Measurements from ENCODE around the gene ZNF431. TPM values are rescaled to one million over a fixed set of nuclear protein-coding genes. Genes with fewer than 3 reads are reported as not detected.
"Not testable (repeated sequence)": the region's sequence is repeated elsewhere in the genome, so short reads cannot be mapped to it uniquely, and the experiment has no call there.

Gene ZNF431
- total RNA-seq, 2 donors from 2014 or later: 20.9 to 24.5 TPM

DNA sequence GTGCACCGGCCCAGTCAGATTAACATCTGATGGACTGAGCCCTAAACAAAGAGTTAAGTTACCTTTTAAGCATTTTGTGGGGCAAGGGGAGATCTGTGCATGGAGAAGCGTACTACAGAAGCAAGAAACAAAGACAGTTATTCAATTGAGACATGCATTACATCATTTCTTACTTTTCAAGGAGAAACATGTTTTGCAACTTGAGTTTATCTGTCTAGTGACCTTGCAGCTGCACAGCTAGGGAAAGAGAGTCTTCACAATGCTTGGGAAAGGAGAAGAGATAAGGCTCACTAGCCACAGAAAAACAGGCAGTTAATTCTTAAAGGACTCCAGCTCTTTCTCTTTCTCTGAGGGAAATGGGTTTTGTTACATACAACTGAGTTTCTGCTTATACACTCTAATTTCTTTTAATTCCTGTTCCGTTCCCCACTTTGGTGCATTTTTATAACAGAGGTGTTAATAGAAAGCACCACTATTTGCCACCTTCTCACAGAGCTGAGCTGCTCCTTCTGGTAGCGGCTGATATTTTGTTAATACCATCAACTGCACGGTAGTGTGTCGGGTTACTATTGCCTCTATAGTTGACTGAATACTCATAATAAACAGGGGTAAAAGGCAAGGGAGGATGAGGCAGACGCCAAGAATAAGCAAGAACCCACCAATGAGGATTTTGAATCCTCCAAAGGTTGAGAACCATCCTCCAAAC, 55.9 kb downstream of the ZNF431 start:
- no peaks in the 10 kb centered on the region for H3K4me1 Mint-ChIP-seq
- no peak overlapping the region for H3K4me3 Mint-ChIP-seq
- H3K27ac Mint-ChIP-seq: no peak overlapping the region
- no peaks in the 10 kb centered on the region for H3K27me3 Mint-ChIP-seq
- H3K9me3 Mint-ChIP-seq: no peaks in the 10 kb centered on the region
- H3K36me3 Mint-ChIP-seq (ENCODE audit: low read depth): no peaks in the 10 kb centered on the region
- no peak for ATAC-seq (replicated peaks)

DNA sequence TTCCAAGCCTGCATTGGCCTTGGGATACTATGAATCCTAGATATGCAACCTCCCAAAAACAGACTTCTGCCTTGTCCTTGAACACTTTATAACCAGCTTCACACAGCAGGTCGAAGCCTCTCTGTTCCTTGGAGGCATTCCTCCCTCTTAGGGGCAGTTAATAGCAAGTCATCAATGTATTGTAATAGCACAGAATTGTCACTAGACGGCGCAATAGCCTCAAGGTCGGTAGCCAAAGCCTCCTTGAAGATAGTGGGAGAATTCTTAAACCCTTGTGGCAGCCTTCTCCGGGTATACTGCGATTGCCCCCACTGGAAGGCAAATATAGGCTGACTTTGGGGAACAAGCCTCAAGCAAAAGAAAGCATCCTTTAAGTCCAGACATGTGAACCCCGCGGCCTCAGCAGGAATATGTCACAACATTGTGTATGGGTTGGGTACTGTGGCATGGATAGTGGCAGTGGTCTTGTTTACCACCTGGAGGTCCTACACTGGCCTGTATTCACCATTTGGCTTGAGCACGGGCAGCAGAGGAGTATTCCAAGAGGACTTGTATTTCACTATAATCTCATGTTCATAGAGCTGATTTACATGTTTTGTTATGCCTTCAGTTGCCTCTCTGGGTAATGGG, 61.1 kb downstream of the ZNF431 start:
- Mint-ChIP-seq H3K36me3 (ENCODE audit: low read depth) (no peaks in the 10 kb centered on the region), H3K27me3 (peaks cover 14% of the 10 kb centered on the region), H3K27ac (no peak overlapping the region), H3K4me3 (no peak overlapping the region), H3K4me1 (no peaks in the 10 kb centered on the region), H3K9me3 (no peaks in the 10 kb centered on the region)
- ATAC-seq (replicated peaks): no peak

DNA sequence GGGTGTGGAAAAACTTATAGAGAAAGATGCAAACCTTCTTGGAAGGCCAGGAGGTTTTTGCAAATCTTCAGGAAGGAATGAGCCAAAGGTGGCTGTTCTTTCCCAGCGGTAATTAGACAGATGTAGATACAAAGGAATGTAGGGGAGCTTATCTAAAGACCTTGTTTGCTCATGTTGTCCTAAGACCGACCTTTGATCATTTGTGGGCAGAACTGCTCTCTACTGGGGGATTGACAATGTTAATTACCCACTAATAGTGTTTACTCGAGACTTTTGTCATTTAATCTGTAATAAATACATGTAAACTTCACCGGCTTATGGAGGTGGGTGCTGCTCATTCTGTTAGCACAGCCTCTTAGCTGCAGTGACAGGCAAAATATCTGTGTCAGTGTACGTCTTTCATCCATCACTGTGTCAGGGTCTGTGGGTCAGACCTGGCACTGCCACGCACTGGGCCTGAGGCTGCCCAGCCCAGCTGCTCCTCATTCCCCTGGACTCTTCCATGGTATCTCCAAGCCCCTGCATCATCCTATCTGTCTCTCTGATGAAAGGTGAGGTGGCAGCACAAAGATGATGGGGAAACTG, 68.3 kb downstream of the ZNF431 start:
- Mint-ChIP-seq H3K27ac (no peak overlapping the region), H3K4me1 (no peaks in the 10 kb centered on the region), H3K27me3 (peaks cover 11% of the 10 kb centered on the region), H3K9me3 (no peaks in the 10 kb centered on the region), H3K4me3 (no peak overlapping the region), H3K36me3 (ENCODE audit: low read depth) (no peaks in the 10 kb centered on the region)
- no peak for ATAC-seq (replicated peaks)

DNA sequence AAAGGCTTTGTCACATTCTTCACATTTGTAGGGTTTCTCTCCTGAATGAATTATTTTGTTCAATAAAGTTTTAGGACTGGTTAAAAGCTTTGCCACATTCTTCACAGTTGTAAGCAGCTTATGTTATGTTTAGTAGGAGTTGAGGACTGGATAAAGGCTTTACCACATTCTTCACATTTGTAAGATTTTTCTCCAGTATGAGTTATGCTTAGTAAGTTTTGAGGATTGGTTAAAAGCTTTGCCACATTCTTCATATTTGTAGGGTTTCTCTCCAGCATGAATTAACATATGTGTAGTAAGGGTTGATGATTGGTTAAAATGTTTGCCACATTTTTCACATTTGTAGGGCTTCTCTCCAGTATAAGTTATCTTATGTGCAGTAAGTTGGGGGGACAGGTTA, 79.9 kb downstream of the ZNF431 start:
- Mint-ChIP-seq H3K36me3 (ENCODE audit: low read depth) (no peaks in the 10 kb centered on the region), H3K9me3 (no peaks in the 10 kb centered on the region), H3K27me3 (peaks cover 11% of the 10 kb centered on the region), H3K27ac (no peak overlapping the region), H3K4me3 (no peak overlapping the region), H3K4me1 (no peaks in the 10 kb centered on the region)
- ATAC-seq (replicated peaks): no peak

DNA sequence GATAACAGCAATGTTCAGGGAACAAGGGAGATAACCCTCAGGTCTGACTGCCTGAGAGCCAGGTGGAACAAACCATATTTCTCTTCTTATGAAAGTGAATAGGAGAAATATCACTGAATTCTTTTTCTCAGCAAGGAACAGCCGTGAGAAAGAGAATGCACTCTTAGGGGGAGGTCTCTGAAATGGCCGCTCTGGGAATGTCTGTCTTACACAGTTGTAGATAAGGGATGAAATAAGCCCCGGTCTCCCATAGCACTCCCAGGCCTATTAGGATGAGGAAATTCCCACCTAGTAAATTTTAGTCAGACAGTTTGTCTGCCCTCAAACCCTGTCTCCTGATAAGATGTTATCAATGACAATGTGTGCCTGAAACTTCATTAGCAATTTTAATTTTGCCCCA, 88.1 kb downstream of the ZNF431 start:
- not testable (repeated sequence) for H3K27me3 Mint-ChIP-seq; H3K36me3 Mint-ChIP-seq (ENCODE audit: low read depth); ATAC-seq (replicated peaks); H3K4me1 Mint-ChIP-seq; H3K27ac Mint-ChIP-seq; H3K4me3 Mint-ChIP-seq
- peaks cover 26% of the 10 kb centered on the region for H3K9me3 Mint-ChIP-seq

DNA sequence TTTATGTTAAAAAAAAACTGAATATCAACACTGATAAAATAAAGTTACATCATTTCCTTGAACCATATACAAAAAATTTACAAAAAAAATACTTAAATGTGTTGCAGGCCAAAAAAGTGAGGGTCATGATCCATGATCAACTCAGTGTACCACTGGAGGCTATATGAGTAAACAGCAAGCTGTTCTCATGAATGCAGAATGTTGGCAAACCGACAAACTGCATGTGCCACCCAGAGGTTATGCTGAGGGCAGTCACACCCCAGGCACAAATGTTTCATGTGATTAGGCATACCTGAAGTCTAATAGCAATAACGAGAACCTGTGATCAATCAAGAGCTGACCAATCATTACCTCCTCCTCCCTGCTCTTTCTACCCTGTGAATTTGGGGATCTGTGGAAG, 91.9 kb downstream of the ZNF431 start:
- no peak overlapping the region for H3K4me3 Mint-ChIP-seq

DNA sequence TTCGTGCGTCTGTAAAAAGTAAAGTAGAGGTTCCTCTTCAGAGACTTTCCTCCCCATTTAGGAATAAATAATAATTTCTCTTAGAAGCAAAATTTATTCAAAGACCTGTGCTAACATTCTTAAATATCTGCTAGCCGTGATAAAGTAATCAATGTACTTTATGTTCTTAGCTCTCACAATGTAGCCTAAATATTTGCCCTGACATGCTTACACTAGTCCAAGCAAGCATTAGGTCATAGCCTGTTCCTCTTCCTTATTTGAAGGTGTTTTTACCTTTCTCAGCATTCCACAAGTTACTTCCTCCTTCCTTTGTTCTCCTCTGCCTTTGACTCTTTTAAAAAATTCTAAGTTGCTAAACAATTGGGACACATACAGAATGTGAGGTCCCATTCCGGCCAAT, 94.9 kb downstream of the ZNF431 start:
- ATAC-seq (replicated peaks); H3K36me3 Mint-ChIP-seq (ENCODE audit: low read depth); H3K27me3 Mint-ChIP-seq: not testable (repeated sequence)

More for the DNA sequence above, 91.9 kb downstream of the ZNF431 start:
- peaks cover 23% of the 10 kb centered on the region for H3K9me3 Mint-ChIP-seq
- H3K27me3 Mint-ChIP-seq: no peaks in the 10 kb centered on the region
- ATAC-seq (replicated peaks): no peak
- H3K36me3 Mint-ChIP-seq (ENCODE audit: low read depth): no peaks in the 10 kb centered on the region
- H3K27ac Mint-ChIP-seq: no peak overlapping the region
- H3K4me1 Mint-ChIP-seq: no peaks in the 10 kb centered on the region

DNA sequence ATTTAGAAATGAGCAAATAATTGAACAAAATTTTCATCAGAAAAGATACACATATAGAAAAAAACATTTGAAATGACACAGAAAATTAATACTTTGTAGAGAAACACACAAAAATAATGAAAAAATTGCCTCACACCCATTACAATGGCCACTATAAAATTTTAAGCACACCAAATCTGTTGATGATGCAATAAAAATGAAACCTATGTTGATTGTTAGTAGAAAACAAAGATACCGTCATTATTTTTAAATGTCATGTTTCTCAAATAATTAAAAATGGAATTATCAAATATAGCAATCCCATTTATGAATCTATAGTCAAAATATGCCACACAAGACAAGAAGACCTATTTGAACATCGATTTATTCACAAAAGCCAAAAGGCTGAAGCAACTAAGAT, 96.8 kb downstream of the ZNF431 start:
- no peaks in the 10 kb centered on the region for H3K36me3 Mint-ChIP-seq (ENCODE audit: low read depth)
- no peak overlapping the region for H3K4me3 Mint-ChIP-seq
- ATAC-seq (replicated peaks): no peak

More for the DNA sequence above, 94.9 kb downstream of the ZNF431 start:
- H3K27ac Mint-ChIP-seq, H3K4me1 Mint-ChIP-seq, H3K9me3 Mint-ChIP-seq, H3K4me3 Mint-ChIP-seq: not testable (repeated sequence)

More for the DNA sequence above, 96.8 kb downstream of the ZNF431 start:
- H3K4me1 Mint-ChIP-seq: no peaks in the 10 kb centered on the region
- no peak overlapping the region for H3K27ac Mint-ChIP-seq
- H3K9me3 Mint-ChIP-seq: no peaks in the 10 kb centered on the region
- H3K27me3 Mint-ChIP-seq: no peaks in the 10 kb centered on the region

Other genes with a start within 250 kb of the ZNF431 start
- 10 to 100 TPM; 11.1 to 11.4 TPM for gene ZNF85, start 218.8 kb upstream of the ZNF431 start, total RNA-seq
- 10 to 100 TPM; 20.6 to 27.8 TPM for gene ZNF430, start 121.4 kb upstream of the ZNF431 start, total RNA-seq
- gene ZNF714, start 59.8 kb upstream of the ZNF431 start, total RNA-seq: 10 to 100 TPM; 15.1 to 26.3 TPM
- gene ZNF708, start 187.4 kb downstream of the ZNF431 start, total RNA-seq: 10 to 100 TPM in 1 of 2 donors, 1 to 10 TPM in 1; 8.9 to 11.8 TPM
- gene ZNF738, start 217.0 kb downstream of the ZNF431 start, total RNA-seq: 10 to 100 TPM in 1 of 2 donors, 1 to 10 TPM in 1; 8.0 to 10.9 TPM